HL-60 (cell line): ENCODE data around the gene SPI1.

Experiments
- CTCF ChIP-seq: IDR thresholded peaks from one replicate; pipeline ENCODE4 v1.5.1; 2011; ENCODE audit warnings: low read length, control low read depth, inconsistent platforms; ENCODE audit not compliant: insufficient read depth
- POLR2AphosphoS5 ChIP-seq: IDR thresholded peaks from 2 replicates; pipeline ENCODE4 v1.6.1; 2012; ENCODE audit warnings: low read depth
- SPI1 ChIP-seq: IDR thresholded peaks from 2 replicates; pipeline ENCODE4 v1.6.1; 2012; ENCODE audit warnings: low read depth, mild to moderate bottlenecking, borderline replicate concordance

GRCh38 chr11:47342036-47342803 is 36.1 kb downstream of the SPI1 start:
- TF ChIP-seq POLR2AphosphoS5 (no peak), SPI1 (no peak), CTCF (no peak)
